Common myeloid progenitor, CD34-positive (primary cell): ENCODE results near the gene BID.
"Not testable (repeated sequence)": the region's sequence is repeated elsewhere in the genome, so short reads cannot be mapped to it uniquely, and the experiment has no call there.

Source experiments
- CTCF ChIA-PET: fragments of 350-600 bp; sonication (Branson Sonifier 250); formaldehyde crosslinking; loops from one replicate; lab custom pipeline; 2021; ENCODE audit warnings: antibody characterized with exemption; lab: Charles Lee
- POLR2A ChIA-PET: fragments of 350-600 bp; sonication (Branson Sonifier 250); formaldehyde crosslinking; loops from one replicate; lab custom pipeline; 2021; ENCODE audit warnings: antibody characterized with exemption; lab: Charles Lee
- DNase-seq, 3 donors: peaks; one replicate each; pipeline versions ENCODE4 v3.0.0 to v3.0.0-alpha.2; 2013
- H3K27ac ChIP-seq, 2 experiments: 1 replicate in 1 of 2; 2 replicates in 1 of 2; pipeline ENCODE4 v1.7.0; 2013; ENCODE audit warnings: inconsistent platforms in 2 of 2, low read length in 2 of 2, mild to moderate bottlenecking in 2 of 2, low read depth in 1 of 2, moderate library complexity in 1 of 2; ENCODE audit not compliant: severe bottlenecking in 2 of 2, insufficient read depth in 1 of 2, poor library complexity in 1 of 2
- H3K27me3 ChIP-seq, 5 experiments: replicated peaks in 2 of 5; 1 replicate in 3 of 5; 2 replicates in 2 of 5; pipeline versions ENCODE4 v1.6.1 to v1.7.0; 2013; ENCODE audit warnings: low read length in 4 of 5, mild to moderate bottlenecking in 2 of 5, moderate library complexity in 2 of 5, inconsistent platforms in 1 of 5; ENCODE audit not compliant: insufficient read depth in 5 of 5, control insufficient read depth in 4 of 5
- H3K36me3 ChIP-seq, 4 experiments: 1 replicate in 2 of 4; 2 replicates in 2 of 4; pipeline versions ENCODE4 v1.6.1 to v1.7.0; 2013; ENCODE audit warnings: low read length in 3 of 4, control low read depth in 1 of 4, mild to moderate bottlenecking in 1 of 4; ENCODE audit not compliant: control insufficient read depth in 4 of 4, insufficient read depth in 4 of 4
- H3K4me1 ChIP-seq, 4 experiments: 1 replicate in 3 of 4; 2 replicates in 1 of 4; pipeline versions ENCODE4 v1.6.1 to v1.7.1; 2013; ENCODE audit warnings: low read length in 3 of 4, mild to moderate bottlenecking in 3 of 4, control low read depth in 1 of 4, inconsistent platforms in 1 of 4, moderate library complexity in 1 of 4; ENCODE audit not compliant: control insufficient read depth in 4 of 4, insufficient read depth in 4 of 4; ENCODE audit errors: control extremely low read depth in 1 of 4
- H3K4me3 ChIP-seq, 7 experiments: 1 replicate in 4 of 7; 2 replicates in 3 of 7; pipeline versions ENCODE4 v1.5.1 to v1.7.0; 2013; ENCODE audit warnings: mild to moderate bottlenecking in 7 of 7, low read length in 6 of 7, moderate library complexity in 6 of 7, inconsistent platforms in 2 of 7, low read depth in 2 of 7, control low read depth in 1 of 7; ENCODE audit not compliant: insufficient read depth in 4 of 7, control insufficient read depth in 1 of 7; ENCODE audit errors: extremely low read depth in 1 of 7
- H3K9me3 ChIP-seq, 5 experiments: 1 replicate in 4 of 5; 2 replicates in 1 of 5; pipeline versions ENCODE4 v1.6.1 to v1.7.1; 2013; ENCODE audit warnings: low read length in 4 of 5, mild to moderate bottlenecking in 2 of 5, inconsistent platforms in 1 of 5, low read depth in 1 of 5, moderate library complexity in 1 of 5; ENCODE audit not compliant: control insufficient read depth in 4 of 5, insufficient read depth in 2 of 5; ENCODE audit errors: control extremely low read depth in 1 of 5
- WGBS: methylation state at CpG from one replicate; pipeline ENCODE4 v1.1.5; 2013; ENCODE audit not compliant: insufficient coverage; 5-methylcytosine and 5-hydroxymethylcytosine counted together

Gene BID

GRCh38 chr22:17698276-17698675 lies 76.0 kb downstream of the BID start:
- CTCF ChIA-PET, POLR2A ChIA-PET, H3K4me1 ChIP-seq, H3K27me3 ChIP-seq, DNase-seq, H3K27ac ChIP-seq, H3K4me3 ChIP-seq, H3K9me3 ChIP-seq: not testable (repeated sequence)
- H3K36me3 ChIP-seq = peaks cover 2 to 15% (median 9%) of the 10 kb centered on the region in 4 experiments
- no CpG with 5 or more reads among the region's 3 CpGs for WGBS

GRCh38 chr22:17697196-17697595 lies 77.1 kb downstream of the BID start:
- peaks cover 2 to 19% (median 9%) of the 10 kb centered on the region in 4 experiments for H3K36me3 ChIP-seq
- WGBS = 100% methylated on average over 7 of the region's 10 CpGs
- H3K9me3 ChIP-seq, H3K4me1 ChIP-seq, H3K4me3 ChIP-seq, H3K27me3 ChIP-seq, DNase-seq, POLR2A ChIA-PET, H3K27ac ChIP-seq: not testable (repeated sequence)
- CTCF ChIA-PET = interaction anchor here (1.3 kb wide), 1 partner anchor 9 kb away, joined by 3 read pairs; no protein-coding TSS in a partner anchor

GRCh38 chr22:17695986-17696385 lies 78.3 kb downstream of the BID start:
- ChIA-PET POLR2A (no interaction called here), CTCF (interaction anchor here (1.3 kb wide), 1 partner anchor 24 kb away, joined by 3 read pairs; no protein-coding TSS in a partner anchor)
- WGBS = 100% methylated on average over 2 of the region's 5 CpGs
- Histone ChIP-seq H3K4me3 (no peak overlapping the region), H3K27ac (no peak overlapping the region), H3K4me1 (peaks cover 0 to 7% (median 0%) of the 10 kb centered on the region in 4 experiments), H3K36me3 (peaks cover 2 to 21% (median 10%) of the 10 kb centered on the region in 4 experiments), H3K9me3 (no peaks in the 10 kb centered on the region), H3K27me3 (no peaks in the 10 kb centered on the region)
- no peak for DNase-seq

GRCh38 chr22:17694752-17695151 lies 79.5 kb downstream of the BID start:
- H3K9me3 ChIP-seq = no peaks in the 10 kb centered on the region
- no peak overlapping the region for H3K27ac ChIP-seq
- peaks cover 0 to 7% (median 0%) of the 10 kb centered on the region in 4 experiments for H3K4me1 ChIP-seq
- peaks cover 2 to 23% (median 10%) of the 10 kb centered on the region in 4 experiments for H3K36me3 ChIP-seq
- CTCF ChIA-PET = interaction anchor here (0.6 kb wide), 1 partner anchor 1315 kb away, joined by 3 read pairs; no protein-coding TSS in a partner anchor
- DNase-seq = no peak
- H3K4me3 ChIP-seq = no peak overlapping the region
- H3K27me3 ChIP-seq = no peaks in the 10 kb centered on the region
- POLR2A ChIA-PET = no interaction called here
- WGBS = 97% methylated on average over 4 of the region's 6 CpGs

- Histone ChIP-seq H3K9me3 (no peaks in the 10 kb centered on the region), H3K36me3 (peaks cover 2 to 25% (median 11%) of the 10 kb centered on the region in 4 experiments), H3K27ac (no peak overlapping the region), H3K4me3 (no peak overlapping the region), H3K27me3 (no peaks in the 10 kb centered on the region), H3K4me1 (peaks cover 0 to 7% (median 0%) of the 10 kb centered on the region in 4 experiments)
- no peak for DNase-seq
- ChIA-PET POLR2A (no interaction called here), CTCF (interaction anchor here (0.6 kb wide), 1 partner anchor 1315 kb away, joined by 3 read pairs; no protein-coding TSS in a partner anchor)
- 100% methylated on average over 1 of the region's 2 CpGs for WGBS
Observed at GRCh38 chr22:17694193-17694592, 80.1 kb downstream of the BID start.

- WGBS = 90% methylated on average over 2 of the region's 4 CpGs
- Histone ChIP-seq H3K36me3 (peaks cover 2 to 30% (median 14%) of the 10 kb centered on the region in 4 experiments), H3K9me3 (no peaks in the 10 kb centered on the region), H3K27me3 (no peaks in the 10 kb centered on the region), H3K4me3 (no peak overlapping the region), H3K4me1 (no peaks in the 10 kb centered on the region), H3K27ac (no peak overlapping the region)
- no peak for DNase-seq
- POLR2A ChIA-PET = no interaction called here
- CTCF ChIA-PET = interaction anchor here (1.3 kb wide), 1 partner anchor 134 kb away, joined by 5 read pairs; no protein-coding TSS in a partner anchor
Observed at GRCh38 chr22:17692841-17693240, 81.4 kb downstream of the BID start.

- H3K9me3 ChIP-seq = no peaks in the 10 kb centered on the region
- POLR2A ChIA-PET = no interaction called here
- peaks cover 0 to 2% (median 0%) of the 10 kb centered on the region in 4 experiments for H3K4me1 ChIP-seq
- DNase-seq = no peak
- no peak overlapping the region for H3K4me3 ChIP-seq
- CTCF ChIA-PET = no interaction called here
- H3K36me3 ChIP-seq = peaks cover 5 to 19% (median 9%) of the 10 kb centered on the region in 4 experiments
- H3K27ac ChIP-seq = no peak overlapping the region
- WGBS = no CpG with 5 or more reads among the region's 3 CpGs
- no peaks in the 10 kb centered on the region for H3K27me3 ChIP-seq
Observed at GRCh38 chr22:17684245-17684644, 90.0 kb downstream of the BID start.
